ENCODE results near the gene ZKSCAN1.
"Not testable (repeated sequence)": the region's sequence is repeated elsewhere in the genome, so short reads cannot be mapped to it uniquely, and the experiment has no call there.

Gene ZKSCAN1

DNA sequence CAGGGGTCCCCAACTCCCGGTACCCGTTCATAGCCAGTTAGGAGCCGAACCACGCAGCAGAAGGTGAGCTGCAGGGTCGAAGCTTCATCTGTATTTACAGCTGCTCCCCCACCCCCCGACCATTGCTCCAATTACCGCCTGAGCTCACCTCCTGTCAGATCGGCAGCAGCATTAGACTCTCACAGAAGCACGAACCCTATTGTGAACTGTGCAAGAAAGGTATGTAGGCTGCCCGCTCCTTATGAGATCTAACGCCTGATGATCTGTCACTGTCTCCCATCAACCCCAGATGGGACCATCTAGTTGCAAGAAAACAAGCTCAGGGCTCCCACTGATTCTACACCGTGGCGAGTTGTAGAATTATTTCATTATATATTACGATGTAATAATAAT is 24.9 kb upstream of the ZKSCAN1 start:
- Histone ChIP-seq H3K27ac (replicated peaks) (no peak overlapping the region), H3K4me3 (replicated peaks; ENCODE audit: insufficient read depth, low read length) (no peak overlapping the region), H3K27me3 (ENCODE audit: insufficient read depth, poor library complexity, severe bottlenecking) (no peaks in the 10 kb centered on the region)
- no peak for DNase-seq (ENCODE audit: low read depth in 1 of 2, low spot score in 1 of 2)
- TF ChIP-seq SPI1 (IDR thresholded peaks at IDR 0.05; ENCODE audit: borderline replicate concordance, low read depth) (no peak), GABPA (IDR thresholded peaks at IDR 0.05; ENCODE audit: low read depth) (no peak), POLR2AphosphoS5 (IDR thresholded peaks at IDR 0.05; ENCODE audit: low read depth) (no peak)
- TF ChIP-seq, protein P1, sequence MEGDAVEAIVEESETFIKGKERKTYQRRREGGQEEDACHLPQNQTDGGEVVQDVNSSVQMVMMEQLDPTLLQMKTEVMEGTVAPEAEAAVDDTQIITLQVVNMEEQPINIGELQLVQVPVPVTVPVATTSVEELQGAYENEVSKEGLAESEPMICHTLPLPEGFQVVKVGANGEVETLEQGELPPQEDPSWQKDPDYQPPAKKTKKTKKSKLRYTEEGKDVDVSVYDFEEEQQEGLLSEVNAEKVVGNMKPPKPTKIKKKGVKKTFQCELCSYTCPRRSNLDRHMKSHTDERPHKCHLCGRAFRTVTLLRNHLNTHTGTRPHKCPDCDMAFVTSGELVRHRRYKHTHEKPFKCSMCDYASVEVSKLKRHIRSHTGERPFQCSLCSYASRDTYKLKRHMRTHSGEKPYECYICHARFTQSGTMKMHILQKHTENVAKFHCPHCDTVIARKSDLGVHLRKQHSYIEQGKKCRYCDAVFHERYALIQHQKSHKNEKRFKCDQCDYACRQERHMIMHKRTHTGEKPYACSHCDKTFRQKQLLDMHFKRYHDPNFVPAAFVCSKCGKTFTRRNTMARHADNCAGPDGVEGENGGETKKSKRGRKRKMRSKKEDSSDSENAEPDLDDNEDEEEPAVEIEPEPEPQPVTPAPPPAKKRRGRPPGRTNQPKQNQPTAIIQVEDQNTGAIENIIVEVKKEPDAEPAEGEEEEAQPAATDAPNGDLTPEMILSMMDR (IDR thresholded peaks at IDR 0.05; ENCODE audit: insufficient read depth, low read length) = no peak
- TF ChIP-seq, protein P2, sequence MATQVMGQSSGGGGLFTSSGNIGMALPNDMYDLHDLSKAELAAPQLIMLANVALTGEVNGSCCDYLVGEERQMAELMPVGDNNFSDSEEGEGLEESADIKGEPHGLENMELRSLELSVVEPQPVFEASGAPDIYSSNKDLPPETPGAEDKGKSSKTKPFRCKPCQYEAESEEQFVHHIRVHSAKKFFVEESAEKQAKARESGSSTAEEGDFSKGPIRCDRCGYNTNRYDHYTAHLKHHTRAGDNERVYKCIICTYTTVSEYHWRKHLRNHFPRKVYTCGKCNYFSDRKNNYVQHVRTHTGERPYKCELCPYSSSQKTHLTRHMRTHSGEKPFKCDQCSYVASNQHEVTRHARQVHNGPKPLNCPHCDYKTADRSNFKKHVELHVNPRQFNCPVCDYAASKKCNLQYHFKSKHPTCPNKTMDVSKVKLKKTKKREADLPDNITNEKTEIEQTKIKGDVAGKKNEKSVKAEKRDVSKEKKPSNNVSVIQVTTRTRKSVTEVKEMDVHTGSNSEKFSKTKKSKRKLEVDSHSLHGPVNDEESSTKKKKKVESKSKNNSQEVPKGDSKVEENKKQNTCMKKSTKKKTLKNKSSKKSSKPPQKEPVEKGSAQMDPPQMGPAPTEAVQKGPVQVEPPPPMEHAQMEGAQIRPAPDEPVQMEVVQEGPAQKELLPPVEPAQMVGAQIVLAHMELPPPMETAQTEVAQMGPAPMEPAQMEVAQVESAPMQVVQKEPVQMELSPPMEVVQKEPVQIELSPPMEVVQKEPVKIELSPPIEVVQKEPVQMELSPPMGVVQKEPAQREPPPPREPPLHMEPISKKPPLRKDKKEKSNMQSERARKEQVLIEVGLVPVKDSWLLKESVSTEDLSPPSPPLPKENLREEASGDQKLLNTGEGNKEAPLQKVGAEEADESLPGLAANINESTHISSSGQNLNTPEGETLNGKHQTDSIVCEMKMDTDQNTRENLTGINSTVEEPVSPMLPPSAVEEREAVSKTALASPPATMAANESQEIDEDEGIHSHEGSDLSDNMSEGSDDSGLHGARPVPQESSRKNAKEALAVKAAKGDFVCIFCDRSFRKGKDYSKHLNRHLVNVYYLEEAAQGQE (IDR thresholded peaks at IDR 0.05; ENCODE audit: insufficient replicate concordance, low read depth) = no peak

DNA sequence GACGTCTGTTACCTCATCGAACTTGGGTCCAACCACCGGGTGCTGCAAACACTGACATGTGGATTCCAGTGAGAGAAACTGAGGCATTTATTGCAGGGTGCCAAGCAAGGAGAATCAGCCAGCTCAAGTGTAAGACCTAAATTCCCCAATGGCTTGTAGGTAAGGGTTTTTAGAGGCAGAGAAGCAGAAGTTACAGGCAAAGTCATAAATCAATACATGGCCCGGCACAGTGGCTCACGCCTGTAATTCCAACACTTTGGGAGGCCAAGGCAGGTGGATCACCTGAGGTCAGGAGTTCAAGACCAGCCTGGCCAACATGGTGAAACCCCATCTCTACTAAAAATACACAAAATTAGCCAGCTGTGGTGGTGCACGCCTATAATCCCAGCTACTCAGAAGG is 23.9 kb upstream of the ZKSCAN1 start:
- not testable (repeated sequence) for H3K27me3 ChIP-seq (ENCODE audit: insufficient read depth, poor library complexity, severe bottlenecking); DNase-seq (ENCODE audit: low read depth in 1 of 2, low spot score in 1 of 2); H3K27ac ChIP-seq (replicated peaks); H3K4me3 ChIP-seq (replicated peaks; ENCODE audit: insufficient read depth, low read length)

DNA sequence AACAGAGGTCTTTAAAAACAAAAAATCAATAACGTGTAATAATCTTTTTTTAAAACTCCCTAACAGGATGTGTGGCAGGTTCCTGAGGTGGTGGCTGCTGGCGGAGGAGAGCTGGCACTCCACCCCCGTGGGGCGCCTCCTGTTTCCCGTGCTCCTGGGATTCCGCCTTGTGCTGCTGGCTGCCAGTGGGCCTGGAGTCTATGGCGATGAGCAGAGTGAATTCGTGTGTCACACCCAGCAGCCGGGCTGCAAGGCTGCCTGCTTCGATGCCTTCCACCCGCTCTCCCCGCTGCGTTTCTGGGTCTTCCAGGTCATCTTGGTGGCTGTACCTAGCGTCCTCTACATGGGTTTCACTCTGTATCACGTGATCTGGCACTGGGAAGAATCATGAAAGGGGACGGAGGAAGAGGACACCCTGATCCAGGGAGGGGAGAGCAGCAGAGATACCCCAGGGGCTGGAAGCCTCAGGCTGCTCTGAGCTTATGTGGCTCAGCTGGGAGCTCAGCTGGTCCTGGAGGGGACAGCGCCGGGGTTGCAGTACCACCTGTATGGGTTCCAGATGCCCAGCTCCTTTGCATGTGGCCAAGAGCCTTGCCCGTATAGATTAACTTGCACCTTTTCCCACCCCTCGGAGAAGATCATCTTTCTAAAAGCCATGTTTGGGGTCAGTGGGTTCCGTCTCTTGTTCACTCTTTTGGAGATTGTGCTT is 22.9 kb upstream of the ZKSCAN1 start:
- Histone ChIP-seq H3K27ac (replicated peaks) (no peak overlapping the region), H3K27me3 (ENCODE audit: insufficient read depth, poor library complexity, severe bottlenecking) (no peaks in the 10 kb centered on the region), H3K4me3 (replicated peaks; ENCODE audit: insufficient read depth, low read length) (no peak overlapping the region)
- TF ChIP-seq, protein P2 (IDR thresholded peaks at IDR 0.05; ENCODE audit: insufficient replicate concordance, low read depth) = peak; percentile 59
- TF ChIP-seq, protein P1 (IDR thresholded peaks at IDR 0.05; ENCODE audit: insufficient read depth, low read length) = no peak
- DNase-seq (ENCODE audit: low read depth in 1 of 2, low spot score in 1 of 2) = no peak

DNA sequence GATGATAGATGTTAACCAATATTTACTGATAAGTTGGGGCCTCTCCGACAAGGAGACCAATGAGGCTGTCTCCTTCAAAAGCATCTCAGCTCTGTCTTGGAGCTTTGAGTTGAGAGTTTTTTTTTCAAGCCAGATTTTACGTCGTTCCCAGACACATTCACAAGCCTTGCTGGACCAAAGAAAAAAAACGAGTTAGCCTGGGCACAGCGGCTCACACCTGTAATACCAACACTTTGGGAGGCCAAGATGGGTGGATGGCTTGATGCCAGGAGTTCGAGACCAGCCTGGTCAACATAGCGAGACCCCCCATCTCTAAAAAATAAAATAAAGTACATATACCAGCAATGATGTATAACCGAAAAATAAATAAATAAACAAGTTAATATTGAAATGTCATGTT is 20.6 kb upstream of the ZKSCAN1 start:
- Histone ChIP-seq H3K27ac (replicated peaks) (no peak overlapping the region), H3K27me3 (ENCODE audit: insufficient read depth, poor library complexity, severe bottlenecking) (no peaks in the 10 kb centered on the region), H3K4me3 (replicated peaks; ENCODE audit: insufficient read depth, low read length) (no peak overlapping the region)
- DNase-seq (ENCODE audit: low read depth in 1 of 2, low spot score in 1 of 2) = no peak
- TF ChIP-seq, protein P1 (IDR thresholded peaks at IDR 0.05; ENCODE audit: insufficient read depth, low read length) = no peak
- TF ChIP-seq GABPA (IDR thresholded peaks at IDR 0.05; ENCODE audit: low read depth) (no peak), POLR2AphosphoS5 (IDR thresholded peaks at IDR 0.05; ENCODE audit: low read depth) (no peak), SPI1 (IDR thresholded peaks at IDR 0.05; ENCODE audit: borderline replicate concordance, low read depth) (no peak)
- TF ChIP-seq, protein P2 (IDR thresholded peaks at IDR 0.05; ENCODE audit: insufficient replicate concordance, low read depth) = no peak
